GOT3 (cell line): Measurements from ENCODE around the gene PCDHA5.

Experiments used
- DNase-seq: peaks from one replicate; lab custom pipeline; 2025; ENCODE audit warnings: mixed read lengths; lab: John Stamatoyannopoulos, UW

The PCDHA5 gene

GRCh38 chr5:140862441-140863295, 41.3 kb downstream of the PCDHA5 start:
- DNase-seq: no peak

GRCh38 chr5:140868721-140869554, 47.5 kb downstream of the PCDHA5 start, which contains the start of gene PCDHA11:
Gene PCDHA11 (plus strand): TSS chr5:140868957. CDS start chr5:140869104, 147 bp downstream.
- DNase-seq: no peak

GRCh38 chr5:140869555-140869886, 48.1 kb downstream of the PCDHA5 start:
- no peak for DNase-seq

GRCh38 chr5:140870221-140871201, 49.1 kb downstream of the PCDHA5 start:
- no peak for DNase-seq
